OCI-LY3 (cell line): ENCODE data around the gene CLDN5.

Experiments
- H2AFZ ChIP-seq: fragments of 200-600, 300-600 bp; shearing (Covaris generic); 2 replicates; pipeline ENCODE4 v1.6.0; 2014; ENCODE audit warnings: antibody characterized with exemption, low read depth, low read length
- H3K27ac ChIP-seq: fragments of 200-600, 300-600 bp; sonication (generic); 2 replicates; pipeline ENCODE4 v1.5.1; 2014; ENCODE audit warnings: mild to moderate bottlenecking, low read length, moderate library complexity, mixed read lengths
- H3K27me3 ChIP-seq: fragments of 200-600, 300-600 bp; sonication (generic); 2 replicates; pipeline ENCODE4 v1.6.1; 2014; ENCODE audit warnings: low read depth, low read length, mixed read lengths
- H3K36me3 ChIP-seq: fragments of 200-600, 300-600 bp; sonication (generic); replicated peaks from 2 replicates; pipeline ENCODE3; 2014; ENCODE audit warnings: low read depth, low read length, mixed read lengths
- H3K4me1 ChIP-seq: fragments of 300-600, 200-600 bp; sonication (generic); 2 replicates; pipeline ENCODE4 v1.6.1; 2014; ENCODE audit warnings: low read length, mixed read lengths
- H3K4me2 ChIP-seq: fragments of 200-600, 300-600 bp; sonication (generic); 2 replicates; pipeline ENCODE4 v1.6.1; 2014; ENCODE audit warnings: low read length, mixed read lengths
- H3K4me3 ChIP-seq: fragments of 300-600, 200-600 bp; sonication (generic); 2 replicates; pipeline ENCODE4 v1.5.1; 2014; ENCODE audit warnings: antibody characterized with exemption, mild to moderate bottlenecking, low read length, moderate library complexity
- H3K79me2 ChIP-seq: fragments of 300-600, 200-600 bp; shearing (Covaris generic); 2 replicates; pipeline ENCODE4 v1.6.1; 2014; ENCODE audit warnings: mild to moderate bottlenecking, low read length, mixed read lengths
- H3K9ac ChIP-seq: fragments of 300-600, 200-600 bp; shearing (Covaris generic); 2 replicates; pipeline ENCODE4 v1.6.0; 2014; ENCODE audit warnings: mild to moderate bottlenecking, low read length, moderate library complexity
- H3K9me3 ChIP-seq: fragments of 200-600, 300-600 bp; shearing (Covaris generic); 2 replicates; pipeline ENCODE4 v1.6.1; 2014; ENCODE audit warnings: low read length, mixed read lengths; ENCODE audit not compliant: insufficient read depth
- H4K20me1 ChIP-seq: fragments of 200-600, 300-600 bp; sonication (generic); 2 replicates; pipeline ENCODE4 v1.6.1; 2016; ENCODE audit warnings: low read length, mixed read lengths; ENCODE audit not compliant: insufficient read depth
- CTCF ChIP-seq: fragments of 200-600, 300-600 bp; sonication (generic); IDR thresholded peaks from 2 replicates; pipeline ENCODE4 v1.5.1; 2014; ENCODE audit warnings: antibody characterized with exemption, low read length, low read depth
- EZH2phosphoT487 ChIP-seq: fragments of 200-600 bp; shearing (Covaris generic); IDR thresholded peaks from 2 replicates; pipeline ENCODE4 v1.6.1; 2018; ENCODE audit warnings: antibody characterized with exemption, mixed run types, low read depth

CLDN5 gene

GRCh38 chr22:19537941-19538488 is 13.8 kb upstream of the CLDN5 start:
- no peak overlapping the region for H3K9ac ChIP-seq
- H2AFZ ChIP-seq = no peak overlapping the region
- H3K79me2 ChIP-seq = no peaks in the 10 kb centered on the region
- no peaks in the 10 kb centered on the region for H3K9me3 ChIP-seq
- no peak overlapping the region for H3K4me3 ChIP-seq
- H3K27ac ChIP-seq = no peak overlapping the region
- no peaks in the 10 kb centered on the region for H3K4me1 ChIP-seq
- H3K4me2 ChIP-seq = no peak overlapping the region
- no peaks in the 10 kb centered on the region for H3K36me3 ChIP-seq
- no peaks in the 10 kb centered on the region for H4K20me1 ChIP-seq
- peaks cover 27% of the 10 kb centered on the region for H3K27me3 ChIP-seq
- TF ChIP-seq CTCF (no peak), EZH2phosphoT487 (no peak)

- H4K20me1 ChIP-seq = no peaks in the 10 kb centered on the region
- H2AFZ ChIP-seq = no peak overlapping the region
- TF ChIP-seq EZH2phosphoT487 (no peak), CTCF (no peak)
- H3K9ac ChIP-seq = no peak overlapping the region
- H3K4me3 ChIP-seq = no peak overlapping the region
- no peak overlapping the region for H3K27ac ChIP-seq
- H3K4me1 ChIP-seq = no peaks in the 10 kb centered on the region
- no peaks in the 10 kb centered on the region for H3K79me2 ChIP-seq
- H3K36me3 ChIP-seq = no peaks in the 10 kb centered on the region
- peaks cover 18% of the 10 kb centered on the region for H3K27me3 ChIP-seq
- no peaks in the 10 kb centered on the region for H3K9me3 ChIP-seq
- H3K4me2 ChIP-seq = no peak overlapping the region
These were observed 12.4 kb upstream of the CLDN5 start for GRCh38 chr22:19536564-19536963.

- Histone ChIP-seq H3K79me2 (no peaks in the 10 kb centered on the region), H3K27me3 (peaks cover 13% of the 10 kb centered on the region; the same call in 1 of the 2 replicates), H3K9ac (no peak overlapping the region), H4K20me1 (no peaks in the 10 kb centered on the region), H3K4me3 (no peak overlapping the region), H3K9me3 (no peaks in the 10 kb centered on the region), H3K4me1 (no peaks in the 10 kb centered on the region), H3K4me2 (no peak overlapping the region), H3K36me3 (no peaks in the 10 kb centered on the region), H2AFZ (no peak overlapping the region), H3K27ac (no peak overlapping the region)
- TF ChIP-seq CTCF (no peak), EZH2phosphoT487 (no peak)
These were observed 10.8 kb upstream of the CLDN5 start for GRCh38 chr22:19535001-19535400.

DNA sequence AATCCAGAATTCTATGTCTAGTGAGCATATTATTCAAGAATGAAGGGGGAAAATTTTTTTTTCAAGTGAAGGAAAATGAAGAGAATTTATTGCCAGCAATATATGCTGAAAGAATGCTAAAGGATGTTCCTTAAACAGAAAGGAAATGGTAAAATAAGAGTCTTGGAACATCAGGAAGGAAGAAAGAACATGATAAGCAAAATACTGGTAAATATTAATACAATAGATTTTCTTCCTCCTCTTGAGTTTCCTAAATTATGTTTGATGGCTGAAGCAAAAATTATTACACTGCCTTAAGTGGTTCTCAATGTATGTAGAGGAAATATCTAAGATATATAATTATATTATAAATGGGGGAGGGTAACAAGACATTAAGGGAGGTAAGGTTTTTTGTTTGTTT is 9.6 kb upstream of the CLDN5 start:
- Histone ChIP-seq H3K4me3 (no peak overlapping the region), H3K9me3 (no peaks in the 10 kb centered on the region), H3K4me2 (no peak overlapping the region), H3K4me1 (no peaks in the 10 kb centered on the region), H3K27ac (no peak overlapping the region), H2AFZ (no peak overlapping the region), H4K20me1 (no peaks in the 10 kb centered on the region), H3K27me3 (peaks cover 13% of the 10 kb centered on the region; the same call in 1 of the 2 replicates), H3K9ac (no peak overlapping the region), H3K36me3 (no peaks in the 10 kb centered on the region), H3K79me2 (no peaks in the 10 kb centered on the region)
- TF ChIP-seq CTCF (no peak), EZH2phosphoT487 (no peak)
